WERI-Rb-1 (cell line): ENCODE results near the gene ILK.

ENCODE experiments used
- DNase-seq: peaks from one replicate; pipeline ENCODE4 v3.0.0-alpha.2; 2020
- H3K27ac ChIP-seq: fragments of 250-450 bp; sonication (Bioruptor Pico); 2 replicates; pipeline ENCODE4 v1.5.1; 2020; ENCODE audit warnings: mild to moderate bottlenecking, moderate library complexity
- H3K27me3 ChIP-seq: fragments of 250-450 bp; sonication (Bioruptor Pico); 2 replicates; pipeline ENCODE4 v1.5.1; 2021; ENCODE audit warnings: mild to moderate bottlenecking, low read depth, moderate library complexity; ENCODE audit not compliant: insufficient read depth, severe bottlenecking
- H3K36me3 ChIP-seq: fragments of 250-450 bp; sonication (Bioruptor Pico); 2 replicates; pipeline ENCODE4 v1.5.1; 2020; ENCODE audit warnings: mild to moderate bottlenecking, moderate library complexity
- H3K4me3 ChIP-seq: 2 replicates; pipeline ENCODE4 v1.5.1; 2011; ENCODE audit warnings: low read depth, mild to moderate bottlenecking, control low read depth, low read length
- H3K9me3 ChIP-seq: fragments of 250-450 bp; sonication (Bioruptor Pico); 2 replicates; pipeline ENCODE4 v1.5.1; 2021; ENCODE audit warnings: mild to moderate bottlenecking, moderate library complexity; ENCODE audit not compliant: severe bottlenecking
- CTCF ChIP-seq: IDR thresholded peaks from 2 replicates; pipeline ENCODE4 v1.5.1; 2011; ENCODE audit warnings: low read depth, mild to moderate bottlenecking, control low read depth, inconsistent platforms, low read length

Gene ILK

GRCh38 chr11:6569706-6570105 lies 33.9 kb upstream of the ILK start:
- Histone ChIP-seq H3K4me3 (no peak overlapping the region), H3K36me3 (no peaks in the 10 kb centered on the region), H3K27me3 (no peaks in the 10 kb centered on the region), H3K27ac (no peak overlapping the region), H3K9me3 (no peaks in the 10 kb centered on the region)
- DNase-seq, result no peak
- TF ChIP-seq CTCF, result no peak

- no peaks in the 10 kb centered on the region for H3K27me3 ChIP-seq
- no peaks in the 10 kb centered on the region for H3K36me3 ChIP-seq
- no peak for DNase-seq
- H3K4me3 ChIP-seq, result no peak overlapping the region
- no peaks in the 10 kb centered on the region for H3K9me3 ChIP-seq
- no peak overlapping the region for H3K27ac ChIP-seq
- no peak for TF ChIP-seq CTCF
Measured at GRCh38 chr11:6570691-6571427, 32.7 kb upstream of the ILK start.

GRCh38 chr11:6571434-6572008 lies 32.1 kb upstream of the ILK start:
- H3K4me3 ChIP-seq, result no peak overlapping the region
- H3K36me3 ChIP-seq, result no peaks in the 10 kb centered on the region
- H3K9me3 ChIP-seq, result no peaks in the 10 kb centered on the region
- DNase-seq, result no peak
- no peaks in the 10 kb centered on the region for H3K27me3 ChIP-seq
- no peak overlapping the region for H3K27ac ChIP-seq
- no peak for TF ChIP-seq CTCF

- Histone ChIP-seq H3K27ac (no peak overlapping the region), H3K36me3 (no peaks in the 10 kb centered on the region), H3K4me3 (no peak overlapping the region), H3K9me3 (no peaks in the 10 kb centered on the region), H3K27me3 (no peaks in the 10 kb centered on the region)
- no peak for TF ChIP-seq CTCF
- DNase-seq, result no peak
Measured at GRCh38 chr11:6572215-6572614, 31.4 kb upstream of the ILK start.

- H3K36me3 ChIP-seq, result no peaks in the 10 kb centered on the region
- no peaks in the 10 kb centered on the region for H3K27me3 ChIP-seq
- no peak for DNase-seq
- no peak for TF ChIP-seq CTCF
- H3K4me3 ChIP-seq, result no peak overlapping the region
- no peak overlapping the region for H3K27ac ChIP-seq
- H3K9me3 ChIP-seq, result no peaks in the 10 kb centered on the region
Measured at GRCh38 chr11:6574816-6575715, 28.5 kb upstream of the ILK start.
